Activated CD4-positive, alpha-beta T cell treated with anti-CD3 and anti-CD28 coated beads, Interleukin-2, amount 50 U/mL, for 16 hours (primary cell): ENCODE measurements around the gene LRP1B.

Source experiments
- DNase-seq: peaks from one replicate; pipeline ENCODE4 v3.0.0-alpha.2; 2020

LRP1B gene

GRCh38 chr2:141497272-141497671 lies 633.5 kb downstream of the LRP1B start:
- DNase-seq = no peak

- DNase-seq = no peak
Observed at GRCh38 chr2:141496810-141497209, 634.0 kb downstream of the LRP1B start.

- no peak for DNase-seq
Observed at GRCh38 chr2:141493936-141494335, 636.9 kb downstream of the LRP1B start.

GRCh38 chr2:141492816-141493215 lies 638.0 kb downstream of the LRP1B start:
- DNase-seq = no peak

- DNase-seq = no peak
Observed at GRCh38 chr2:141490886-141491285, 639.9 kb downstream of the LRP1B start.

GRCh38 chr2:141482697-141483096 lies 648.1 kb downstream of the LRP1B start:
- DNase-seq = no peak

GRCh38 chr2:141475801-141476200 lies 655.0 kb downstream of the LRP1B start:
- DNase-seq = no peak

- no peak for DNase-seq
Observed at GRCh38 chr2:141468761-141469160, 662.1 kb downstream of the LRP1B start.

- DNase-seq = no peak
Observed at GRCh38 chr2:141467331-141467730, 663.5 kb downstream of the LRP1B start.

GRCh38 chr2:141464995-141465394 lies 665.8 kb downstream of the LRP1B start:
- no peak for DNase-seq

- no peak for DNase-seq
Observed at GRCh38 chr2:141458351-141458750, 672.5 kb downstream of the LRP1B start.

- no peak for DNase-seq
Observed at GRCh38 chr2:141455877-141456276, 674.9 kb downstream of the LRP1B start.

- DNase-seq = no peak
Observed at GRCh38 chr2:141455211-141455826, 675.5 kb downstream of the LRP1B start.

GRCh38 chr2:141440072-141440635 lies 690.7 kb downstream of the LRP1B start:
- DNase-seq = no peak

- DNase-seq = no peak
Observed at GRCh38 chr2:141439524-141439923, 691.3 kb downstream of the LRP1B start.

- DNase-seq = no peak
Observed at GRCh38 chr2:141438536-141438935, 692.3 kb downstream of the LRP1B start.

- DNase-seq = no peak
Observed at GRCh38 chr2:141437521-141437920, 693.3 kb downstream of the LRP1B start.

- no peak for DNase-seq
Observed at GRCh38 chr2:141423124-141423523, 707.7 kb downstream of the LRP1B start.

- no peak for DNase-seq
Observed at GRCh38 chr2:141417246-141417797, 713.5 kb downstream of the LRP1B start.

GRCh38 chr2:141411419-141411818 lies 719.4 kb downstream of the LRP1B start:
- no peak for DNase-seq

- no peak for DNase-seq
Observed at GRCh38 chr2:141399270-141399669, 731.5 kb downstream of the LRP1B start.

- no peak for DNase-seq
Observed at GRCh38 chr2:141393214-141393545, 737.6 kb downstream of the LRP1B start.

GRCh38 chr2:141392517-141393213 lies 738.2 kb downstream of the LRP1B start:
- no peak for DNase-seq

GRCh38 chr2:141386168-141386567 lies 744.6 kb downstream of the LRP1B start:
- DNase-seq = no peak
